Activated CD4-positive, CD25-positive, alpha-beta regulatory T cell treated with anti-CD3 and anti-CD28 coated beads, Interleukin-2, amount 50 U/mL, for 16 hours (primary cell): ENCODE results near the gene ZNF362.
A peak's percentile ranks its signal among the peaks of the same experiment; 100 is the strongest.
"Not testable (repeated sequence)": the region's sequence is repeated elsewhere in the genome, so short reads cannot be mapped to it uniquely, and the experiment has no call there.

Experiments used
- DNase-seq: peaks from one replicate; pipeline ENCODE4 v3.0.0-alpha.2; 2020; ENCODE audit warnings: low read depth, low spot score

Gene ZNF362, protein sequence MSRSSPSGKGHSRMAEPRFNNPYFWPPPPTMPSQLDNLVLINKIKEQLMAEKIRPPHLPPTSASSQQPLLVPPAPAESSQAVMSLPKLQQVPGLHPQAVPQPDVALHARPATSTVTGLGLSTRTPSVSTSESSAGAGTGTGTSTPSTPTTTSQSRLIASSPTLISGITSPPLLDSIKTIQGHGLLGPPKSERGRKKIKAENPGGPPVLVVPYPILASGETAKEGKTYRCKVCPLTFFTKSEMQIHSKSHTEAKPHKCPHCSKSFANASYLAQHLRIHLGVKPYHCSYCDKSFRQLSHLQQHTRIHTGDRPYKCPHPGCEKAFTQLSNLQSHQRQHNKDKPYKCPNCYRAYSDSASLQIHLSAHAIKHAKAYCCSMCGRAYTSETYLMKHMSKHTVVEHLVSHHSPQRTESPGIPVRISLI

DNA sequence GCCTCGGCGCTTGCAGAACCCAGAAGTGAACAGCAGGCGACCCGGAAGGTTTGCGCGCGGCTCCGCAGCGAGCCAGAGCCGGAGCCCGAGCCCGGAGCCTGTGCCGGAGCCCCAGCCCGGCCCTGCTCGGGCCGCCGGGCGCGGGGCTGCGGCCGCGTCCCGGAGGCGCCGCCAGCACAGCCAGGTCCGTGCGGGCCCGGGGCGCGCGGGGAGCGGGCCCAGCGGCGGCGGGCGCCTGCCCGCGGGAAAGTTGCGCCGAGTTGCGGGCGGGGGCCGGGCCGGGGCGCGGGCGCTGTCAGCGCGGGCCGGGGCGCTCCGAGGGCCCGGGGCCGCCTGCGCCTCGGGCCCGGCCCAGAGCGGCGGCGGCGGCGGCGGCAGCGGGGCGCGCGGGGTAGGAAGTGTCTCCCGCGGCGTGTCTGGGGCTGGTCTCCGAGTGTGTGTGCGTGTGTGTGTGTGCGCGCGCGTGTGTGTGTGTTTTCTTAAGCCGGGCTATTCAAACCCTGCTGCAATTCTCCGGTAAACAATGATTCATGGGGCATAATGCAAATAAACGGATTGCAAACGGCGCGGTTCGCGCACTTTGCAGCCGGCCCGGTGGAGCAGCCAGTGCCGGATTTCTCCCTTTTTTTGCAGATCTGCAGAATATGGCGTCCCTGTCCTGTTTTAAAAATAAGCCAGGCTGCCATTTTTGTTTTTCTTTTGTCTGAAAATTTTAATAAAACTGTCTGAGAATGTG, at the start of gene ZNF362:
Gene ZNF362 (plus strand): TSS at position 22 of the 736 bp plus-strand sequence. CDS start 14,083 bp downstream, outside the sequence.
- peak; percentile 40 for DNase-seq

DNA sequence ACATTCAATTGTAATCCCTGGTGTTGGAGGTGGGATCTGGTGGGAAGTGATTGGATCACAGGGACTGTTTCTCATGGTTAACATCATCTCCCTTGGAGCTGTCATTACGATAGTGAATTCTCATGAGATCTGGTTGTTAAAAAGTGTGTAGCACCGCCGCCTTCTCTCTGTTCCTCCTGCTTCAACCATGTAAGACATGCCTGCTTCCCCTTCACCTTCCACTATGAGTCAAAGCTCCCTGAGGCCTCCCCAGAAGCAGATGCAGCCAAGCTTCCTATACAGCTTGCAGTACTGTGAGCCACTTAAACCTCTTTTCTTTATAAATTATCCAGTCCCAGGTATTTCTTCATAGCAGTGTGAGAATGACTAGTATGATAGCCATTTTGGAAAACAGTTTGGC, 44.3 kb upstream of the ZNF362 start:
- DNase-seq: no peak

DNA sequence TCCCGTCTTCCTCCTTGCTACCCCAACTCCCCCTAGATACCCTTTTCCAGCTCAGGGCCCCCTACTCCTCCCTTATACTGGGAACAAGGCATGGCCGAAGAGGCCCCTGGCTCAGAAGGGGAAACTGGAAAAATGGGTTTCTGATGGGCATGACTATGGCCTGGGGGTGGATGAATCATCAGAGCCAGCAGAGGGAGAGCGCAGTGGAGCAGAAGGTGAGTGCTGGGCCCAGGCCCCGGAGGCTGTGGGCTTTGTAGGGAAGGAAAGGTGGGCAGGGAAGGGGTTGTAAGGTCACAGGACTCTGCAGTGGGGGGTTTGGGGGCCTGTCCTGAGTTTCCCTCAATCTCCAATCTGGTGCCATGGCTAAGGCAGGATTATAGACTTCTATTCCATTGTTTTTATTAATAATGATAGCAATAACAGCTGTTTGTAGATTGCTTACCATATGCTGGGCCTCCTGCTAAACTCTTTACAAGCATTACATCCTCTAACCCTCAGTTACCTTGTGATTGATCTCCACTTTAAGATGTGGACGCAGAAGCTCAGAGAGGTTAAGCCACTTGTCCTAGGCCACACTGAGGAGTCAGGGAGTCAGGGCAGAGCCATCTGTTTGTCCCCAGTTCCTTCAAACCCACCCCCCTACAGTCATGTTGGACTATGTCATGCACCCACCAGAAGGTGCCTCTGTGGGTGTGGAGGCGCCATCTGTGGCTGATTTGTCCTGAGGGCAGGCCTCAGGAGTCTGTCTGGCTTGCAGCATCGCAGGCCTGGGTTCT, 36.2 kb upstream of the ZNF362 start:
- no peak for DNase-seq

DNA sequence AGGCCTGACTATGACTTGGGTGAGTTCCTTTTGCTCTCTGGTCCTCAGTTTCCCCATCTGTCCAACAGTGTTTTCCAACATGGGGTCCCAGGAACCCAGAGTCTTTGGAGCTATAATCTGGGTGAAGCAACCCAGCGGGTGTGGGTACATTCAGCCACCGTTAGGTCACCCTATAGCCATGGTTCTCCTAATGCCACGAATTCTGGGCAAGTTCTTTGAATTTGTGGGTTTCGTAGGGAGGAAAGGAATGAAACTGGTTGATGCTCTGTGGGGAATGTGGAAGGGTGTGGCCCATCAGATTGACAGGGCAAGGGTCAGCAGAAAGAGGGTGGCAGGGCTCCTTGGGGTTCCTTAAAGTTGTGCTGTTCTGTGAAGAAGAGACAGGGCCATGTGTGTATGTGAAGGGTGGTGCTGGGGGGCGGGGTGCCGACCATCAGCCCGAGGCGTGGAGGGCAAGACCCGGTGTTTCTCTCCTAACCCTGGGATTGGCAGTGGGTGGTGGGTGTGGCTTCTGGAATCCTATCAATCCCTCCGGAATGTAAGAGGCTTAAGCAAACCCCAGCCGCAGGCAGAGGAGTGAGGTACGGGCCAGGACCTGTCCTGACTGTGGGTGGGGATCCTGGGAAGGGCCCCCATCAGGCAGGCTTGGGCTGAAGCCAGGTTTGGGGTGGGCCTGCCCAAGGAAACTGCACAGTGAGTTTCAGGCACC, 35.5 kb upstream of the ZNF362 start:
- DNase-seq: no peak

DNA sequence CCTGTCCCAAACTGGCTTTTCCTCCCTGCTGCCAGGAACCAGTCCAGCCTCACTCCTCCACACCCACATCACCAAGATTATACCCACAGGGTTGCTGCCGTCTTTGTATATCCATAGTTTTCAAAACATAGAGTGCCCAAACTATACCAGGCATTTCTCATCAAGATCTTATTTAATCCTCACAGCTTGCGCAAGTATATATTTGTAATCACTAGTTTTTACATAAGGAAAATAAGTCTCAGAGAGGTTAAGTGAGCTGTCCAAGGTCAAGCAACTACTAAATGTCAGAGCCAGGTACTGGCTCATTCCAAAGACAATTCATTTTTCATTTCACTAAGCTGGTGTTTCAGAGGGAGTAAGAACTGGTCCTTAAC, 34.9 kb upstream of the ZNF362 start:
- DNase-seq: no peak

DNA sequence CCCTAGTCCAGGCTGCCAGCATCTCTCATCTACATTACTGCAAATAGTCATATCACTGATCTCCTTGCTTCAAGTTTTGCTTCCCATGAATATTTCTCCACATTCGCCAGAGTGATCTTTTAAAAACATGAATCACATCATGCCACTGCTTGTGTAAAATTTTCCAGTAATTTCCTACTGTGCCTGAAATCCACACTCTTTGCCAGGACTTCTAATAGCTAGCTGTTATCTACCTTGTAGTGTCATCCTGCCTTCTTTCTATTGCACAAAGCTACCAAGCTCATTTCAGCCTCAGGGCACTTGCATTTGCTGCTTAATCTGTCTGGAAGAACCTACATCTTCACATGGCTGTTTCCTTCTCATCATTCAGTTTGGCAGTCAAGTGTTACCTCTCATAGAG, 33.9 kb upstream of the ZNF362 start:
- DNase-seq: no peak

DNA sequence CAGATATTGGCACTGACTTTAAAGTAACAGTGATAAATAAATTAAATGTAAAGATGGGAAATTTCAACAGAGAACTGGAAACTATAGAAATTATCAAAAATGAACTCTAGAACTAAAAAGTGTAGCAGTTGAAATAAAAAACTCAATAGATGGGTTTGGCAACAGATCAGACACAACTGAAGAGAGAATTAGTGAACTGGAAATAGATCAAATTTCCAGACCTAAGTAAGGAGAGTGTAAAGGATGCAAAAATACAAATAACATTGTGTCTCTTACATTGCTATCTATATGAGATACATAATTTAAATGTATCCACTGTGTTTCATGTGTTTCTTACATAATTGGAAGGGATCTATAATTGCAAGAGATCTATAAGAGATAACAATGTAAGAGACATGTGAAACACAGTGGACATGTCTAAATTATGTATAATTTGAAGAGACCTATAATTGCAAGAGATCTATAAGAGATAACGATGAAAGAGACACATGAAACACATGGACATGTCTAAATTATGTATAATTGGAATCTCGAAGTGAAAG, 32.1 kb upstream of the ZNF362 start:
- no peak for DNase-seq

DNA sequence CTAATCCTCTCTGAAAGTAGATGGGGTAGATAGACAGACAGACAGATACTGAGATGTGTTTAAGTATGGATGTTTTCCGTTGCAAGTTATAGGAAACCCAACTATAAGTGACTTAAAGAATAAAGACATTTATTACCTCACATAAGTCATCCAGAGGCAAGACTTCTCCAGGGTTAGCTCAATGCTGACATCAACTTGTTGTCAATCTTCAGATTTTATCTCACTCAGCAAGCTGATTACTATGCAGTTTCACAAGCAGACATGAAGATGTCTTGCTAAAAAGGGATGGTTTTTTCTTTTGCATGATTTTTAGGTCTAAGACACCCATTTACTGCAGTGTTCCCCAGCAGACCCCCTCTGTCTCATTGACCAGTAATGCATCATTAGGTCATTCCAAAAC, 30.7 kb upstream of the ZNF362 start:
- no peak for DNase-seq

DNA sequence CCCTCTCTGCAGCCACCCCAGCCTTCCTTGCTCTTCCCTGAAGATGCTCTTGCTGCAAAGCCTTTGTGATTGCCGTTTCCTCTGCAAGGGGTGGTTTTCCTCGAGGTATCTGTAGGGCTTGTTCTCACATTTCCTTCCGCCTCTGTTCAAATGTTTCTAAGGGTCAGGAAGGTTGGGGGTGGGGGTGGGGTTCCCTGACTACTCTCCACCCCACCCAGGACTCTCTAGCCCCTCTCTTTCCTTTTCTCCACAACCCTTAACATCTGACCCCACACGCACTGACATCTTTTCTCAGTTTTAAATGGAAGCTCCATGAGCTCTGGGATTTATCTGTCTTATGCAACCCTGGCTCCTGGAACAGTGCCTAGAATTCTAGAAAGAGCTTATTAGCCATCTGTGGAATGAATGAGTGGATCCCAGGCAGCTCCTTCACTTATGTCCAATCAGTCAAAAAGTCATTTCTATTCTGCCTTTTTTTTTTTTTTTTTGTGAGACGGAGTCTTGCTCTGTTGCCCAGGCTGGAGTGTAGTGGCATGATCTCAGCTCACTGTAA, 27.3 kb upstream of the ZNF362 start:
- no peak for DNase-seq

DNA sequence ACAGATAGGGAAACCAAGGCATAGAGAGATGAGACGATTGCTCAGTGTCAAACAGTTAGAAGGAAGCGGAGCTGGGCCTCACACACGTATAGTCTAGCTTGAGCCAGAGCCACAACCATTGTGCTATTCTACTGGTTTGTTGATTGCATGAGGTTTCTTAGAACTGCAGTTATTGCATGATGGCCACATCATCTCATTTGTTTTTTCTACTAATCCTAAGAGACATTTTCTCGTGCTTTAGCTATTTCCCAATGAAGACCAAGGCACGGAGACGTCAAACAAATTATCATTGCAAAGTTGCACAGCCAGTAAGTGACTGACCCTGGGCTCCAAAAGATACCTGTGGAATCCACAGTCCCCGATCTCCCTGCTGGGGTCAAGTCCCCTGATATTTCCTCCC, 25.1 kb upstream of the ZNF362 start:
- DNase-seq: no peak

DNA sequence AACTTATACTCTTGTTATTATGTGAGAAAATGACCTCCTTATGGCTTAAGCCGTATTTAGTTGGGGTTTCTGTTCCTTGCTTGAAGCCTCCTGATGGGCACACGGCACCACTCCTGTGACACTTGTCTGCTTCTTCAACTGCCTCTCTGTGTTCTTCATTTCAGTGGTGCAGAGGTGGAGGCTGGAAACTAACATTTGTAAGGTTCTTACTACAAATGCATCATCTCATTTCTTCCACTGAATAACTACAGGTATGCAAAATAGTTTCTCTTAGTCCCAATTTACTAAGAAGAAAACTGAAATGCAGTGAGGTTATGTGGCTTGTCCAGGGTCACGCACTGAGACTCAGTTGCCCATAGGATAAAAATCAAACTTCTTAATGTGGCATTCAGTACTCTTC, 23.6 kb upstream of the ZNF362 start:
- DNase-seq: no peak

DNA sequence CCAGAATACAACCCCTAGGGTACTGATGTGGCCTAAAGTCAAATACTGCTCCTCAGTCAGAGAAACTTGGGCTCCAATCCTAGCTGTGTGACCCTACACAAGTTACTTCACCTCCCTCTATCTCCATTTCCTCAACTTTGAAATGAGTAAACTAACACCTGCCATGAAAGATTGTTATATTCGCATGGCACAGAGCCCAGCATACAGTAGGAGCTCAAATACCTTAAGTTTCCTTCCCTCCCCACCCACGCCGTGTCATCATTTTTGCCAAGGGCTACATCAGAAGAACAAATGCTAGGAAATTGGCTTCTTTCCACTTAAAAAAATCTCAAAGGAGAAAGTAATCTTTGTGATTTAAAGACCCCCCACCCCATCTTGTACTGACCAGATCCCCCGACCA, 22.2 kb upstream of the ZNF362 start:
- DNase-seq: no peak

DNA sequence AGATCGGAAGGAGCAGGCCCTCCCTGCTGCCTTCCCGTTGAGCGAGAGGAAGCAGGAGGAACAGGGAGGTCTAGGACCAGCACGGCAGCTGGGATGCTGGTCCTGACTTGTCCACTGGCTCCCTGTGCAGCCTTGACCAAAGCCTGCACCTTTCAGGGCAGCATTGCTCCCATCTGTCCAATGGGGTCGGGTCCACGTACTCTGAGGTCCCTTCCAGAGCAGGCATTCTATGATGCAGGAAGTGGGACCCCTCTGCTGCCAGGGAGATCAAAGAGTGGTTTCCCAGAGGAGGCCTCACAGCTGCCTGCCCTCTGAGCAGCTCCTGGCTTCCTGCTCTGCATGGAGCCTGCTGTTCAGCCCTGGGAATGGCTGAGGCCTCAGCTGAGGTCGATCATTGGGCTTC, 21.7 kb upstream of the ZNF362 start:
- no peak for DNase-seq

DNA sequence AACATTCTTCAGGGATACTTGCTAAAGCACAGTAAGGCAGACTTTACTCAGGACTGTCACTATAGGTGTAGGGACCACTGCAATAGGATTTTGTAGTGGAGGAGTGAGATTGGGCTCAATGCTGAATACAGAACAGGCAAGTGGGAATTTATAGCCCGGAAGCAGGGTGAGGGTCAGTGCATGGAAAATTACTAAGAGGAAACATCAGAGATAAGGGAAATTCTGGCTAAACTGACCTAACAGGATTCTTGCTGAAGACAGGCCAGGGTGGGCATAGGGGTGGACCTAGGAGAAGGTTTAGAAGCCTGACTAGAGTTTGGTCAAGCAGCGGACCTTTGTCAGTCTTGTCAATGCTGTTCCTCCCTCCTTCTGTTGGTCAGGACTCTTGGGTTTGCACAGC, 20.8 kb upstream of the ZNF362 start:
- no peak for DNase-seq

DNA sequence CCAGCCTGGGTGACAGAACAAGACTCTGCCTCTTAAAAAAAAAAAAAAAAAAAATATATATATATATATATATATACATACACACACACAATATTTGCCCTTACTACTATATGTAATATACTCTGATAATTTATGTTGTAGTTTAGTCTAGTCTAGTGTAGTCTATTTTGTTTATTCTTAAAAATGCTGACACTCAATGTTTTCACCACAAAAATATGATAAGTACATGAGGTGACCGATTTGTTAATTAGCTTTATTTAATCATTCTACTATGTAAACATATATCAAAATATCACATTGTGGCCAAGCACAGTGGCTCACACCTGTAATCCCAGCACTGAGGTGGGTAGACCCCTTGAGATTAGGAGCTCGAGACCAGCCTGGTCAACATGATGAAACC, 19.8 kb upstream of the ZNF362 start:
- no peak for DNase-seq

DNA sequence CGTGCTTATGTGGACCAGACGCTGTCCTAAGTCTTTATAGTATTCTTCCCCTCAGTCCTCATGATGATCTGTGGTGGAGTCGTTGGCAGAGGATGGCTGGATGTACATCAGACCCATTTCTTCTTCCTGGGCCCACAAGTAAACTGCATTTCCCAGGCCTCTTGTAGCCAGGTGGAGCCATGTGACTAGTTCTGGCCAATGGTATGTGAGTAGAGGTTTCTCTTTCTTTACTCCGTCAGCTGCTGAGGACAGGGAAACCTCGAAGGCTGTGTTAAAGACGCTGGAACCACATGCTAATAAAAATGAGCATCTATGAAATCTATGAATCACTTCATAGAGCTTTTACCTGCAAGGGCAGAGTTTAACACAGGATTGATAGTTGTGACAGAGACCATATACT, 18.7 kb upstream of the ZNF362 start:
- no peak for DNase-seq

DNA sequence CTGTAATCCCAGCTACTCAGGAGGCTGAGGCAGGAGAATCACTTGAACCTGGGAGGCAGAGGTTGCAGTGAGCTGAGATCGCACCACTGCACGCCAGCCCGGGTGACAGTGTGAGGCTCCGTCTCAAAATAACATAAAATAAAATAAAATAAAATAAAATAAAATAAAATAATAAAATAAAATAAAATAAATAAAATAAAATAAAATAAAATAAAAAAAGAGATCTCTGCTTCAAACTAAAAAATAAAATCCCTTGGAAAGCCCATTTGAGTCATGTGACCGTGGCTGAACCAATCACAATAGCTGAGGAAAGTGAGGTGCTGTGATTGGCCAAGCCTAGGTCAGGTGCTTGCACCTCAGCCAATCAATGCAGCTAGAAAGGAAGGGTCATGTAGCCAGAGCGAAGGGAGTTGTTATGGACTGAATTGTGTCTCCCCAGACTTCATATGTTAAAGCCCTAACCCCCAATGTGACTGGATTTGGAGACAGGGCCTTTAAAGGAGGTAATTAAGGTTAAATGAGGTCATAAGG, 18.0 kb upstream of the ZNF362 start:
- DNase-seq: not testable (repeated sequence)

DNA sequence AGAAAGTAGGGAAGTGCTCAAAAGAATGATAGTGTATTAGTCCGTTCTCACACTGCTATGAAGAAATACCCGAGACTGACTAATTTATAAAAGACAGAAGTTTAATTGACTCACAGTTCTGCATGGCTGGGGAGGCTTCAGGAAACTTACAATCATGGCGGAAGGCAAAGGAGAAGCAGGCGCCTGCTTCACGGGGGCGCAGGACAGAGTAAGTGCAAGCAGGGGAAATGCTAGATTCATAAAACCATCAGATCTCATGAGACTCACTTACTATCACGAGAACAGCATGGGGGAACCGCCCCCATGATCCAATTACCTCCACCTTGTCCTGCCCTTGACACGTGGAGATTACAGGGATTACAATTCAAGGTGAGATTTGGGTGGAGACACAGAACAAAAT, 16.9 kb upstream of the ZNF362 start:
- DNase-seq: not testable (repeated sequence)

DNA sequence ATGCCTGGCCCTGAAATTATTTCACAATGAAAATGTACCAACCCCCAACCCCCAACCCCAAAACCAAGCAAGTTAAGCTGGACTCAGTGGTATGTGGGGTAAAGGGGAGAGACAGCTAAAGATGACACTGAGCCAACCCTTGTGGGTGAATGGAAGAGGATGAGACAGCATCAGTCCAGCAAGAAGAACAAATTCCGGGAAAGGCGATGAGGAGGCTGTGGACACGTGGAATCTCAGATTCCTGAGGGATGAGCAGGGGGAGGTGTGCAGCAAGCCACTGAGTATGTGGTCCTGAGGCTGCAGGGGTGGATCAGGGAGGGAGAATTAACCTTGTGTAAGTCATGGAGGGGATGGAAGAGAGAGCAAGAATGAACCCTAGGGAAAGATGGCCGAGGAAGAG, 14.4 kb upstream of the ZNF362 start:
- no peak for DNase-seq

DNA sequence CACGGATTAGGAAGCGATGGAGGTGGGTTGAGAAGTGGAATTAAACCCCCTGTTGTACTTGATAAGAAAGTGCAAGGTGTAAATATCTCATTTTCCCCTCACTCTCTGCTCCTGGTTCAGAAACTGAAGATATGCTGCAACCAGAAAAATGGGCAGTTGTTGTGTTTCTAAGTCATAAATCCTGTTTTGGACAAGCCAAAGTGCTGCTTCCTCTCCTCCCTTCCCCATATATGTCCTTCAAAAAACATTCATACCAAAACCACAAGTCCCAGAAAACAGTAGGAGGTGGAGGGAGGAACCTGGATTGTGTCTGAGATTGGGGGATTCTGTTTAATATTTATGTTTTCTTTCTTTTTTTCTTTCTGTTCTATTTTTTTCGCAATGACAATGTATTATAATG, 13.6 kb upstream of the ZNF362 start:
- no peak for DNase-seq
